ENCODE measurements around the gene PGRMC1. TPM values are rescaled to one million over a fixed set of nuclear protein-coding genes. Genes with fewer than 3 reads are reported as not detected.

The PGRMC1 gene
- total and polyA plus RNA-seq, 4 experiments from 2014 or later = 15.9 to 29.7 (median 19.2) TPM

GRCh38 chrX:119231936-119232445, 4.1 kb upstream of the PGRMC1 start:
- CTCF ChIA-PET (ENCODE audit: partially characterized antibody) = no interaction called here
- DNase-seq = no peak
- H3K36me3 ChIP-seq (ENCODE audit: insufficient read depth, low read length) = no peaks in the 10 kb centered on the region
- no peaks in the 10 kb centered on the region for H3K9me3 ChIP-seq (ENCODE audit: control insufficient read depth in 1 of 2, low read length in 2 of 2)
- intact Hi-C loops (cut with micrococcal nuclease) = no loop called here
- H3K27me3 Mint-ChIP-seq = peaks cover 3 to 6% of the 10 kb centered on the region in 2 donors
- H3K27me3 ChIP-seq (ENCODE audit: insufficient read depth, low read length) = no peaks in the 10 kb centered on the region
- H3K27ac ChIP-seq (ENCODE audit: low read depth, low read length) = no peak overlapping the region
- peaks cover 0 to 2% of the 10 kb centered on the region in 2 donors for H3K36me3 Mint-ChIP-seq
- POLR2A ChIA-PET (ENCODE audit: partially characterized antibody) = no interaction called here
- H3K4me1 Mint-ChIP-seq = peaks cover 0 to 11% (median under 1%) of the 10 kb centered on the region in 4 donors
- no peaks in the 10 kb centered on the region for H3K4me1 ChIP-seq (ENCODE audit: insufficient read depth, low read length)
- no peak overlapping the region for H3K4me3 Mint-ChIP-seq
- peaks cover 0 to 3% (median 0%) of the 10 kb centered on the region in 8 donors for H3K9me3 Mint-ChIP-seq
- no peak overlapping the region for H3K27ac Mint-ChIP-seq
- no peak overlapping the region for H3K4me3 ChIP-seq (ENCODE audit: low read length in 2 of 2)

GRCh38 chrX:119235051-119235511, 1.0 kb upstream of the PGRMC1 start:
- H3K36me3 ChIP-seq (ENCODE audit: insufficient read depth, low read length) = no peaks in the 10 kb centered on the region
- H3K27me3 Mint-ChIP-seq = no peaks in the 10 kb centered on the region
- no peak for DNase-seq
- H3K4me1 Mint-ChIP-seq = peaks cover 8 to 35% (median 15%) of the 10 kb centered on the region in 4 donors
- no peaks in the 10 kb centered on the region for H3K27me3 ChIP-seq (ENCODE audit: insufficient read depth, low read length)
- intact Hi-C loops (cut with micrococcal nuclease) = loop anchor here (5.0 kb wide), 3 partner anchors 162 to 1367 kb away; partner anchors contain the start of genes MCTS1 and SLC25A43
- peak overlapping the region; percentile 82 to 92 (median 90) for H3K4me3 Mint-ChIP-seq
- ChIA-PET CTCF (ENCODE audit: partially characterized antibody) (no interaction called here), POLR2A (ENCODE audit: partially characterized antibody) (no interaction called here)
- peaks cover 0 to 3% (median 0%) of the 10 kb centered on the region in 8 donors for H3K9me3 Mint-ChIP-seq
- H3K36me3 Mint-ChIP-seq = peaks cover 0 to 5% of the 10 kb centered on the region in 2 donors
- peak overlapping the region in 1 of 7 donors; percentile 26 for H3K27ac Mint-ChIP-seq
- H3K9me3 ChIP-seq (ENCODE audit: control insufficient read depth in 1 of 2, low read length in 2 of 2) = no peaks in the 10 kb centered on the region
- H3K4me3 ChIP-seq (ENCODE audit: low read length in 2 of 2) = no peak overlapping the region
- peaks cover 22% of the 10 kb centered on the region for H3K4me1 ChIP-seq (ENCODE audit: insufficient read depth, low read length)
- no peak overlapping the region for H3K27ac ChIP-seq (ENCODE audit: low read depth, low read length)

- Mint-ChIP-seq H3K4me3 (peak overlapping the region; percentile 85 to 92 (median 90)), H3K27me3 (no peaks in the 10 kb centered on the region), H3K27ac (peak overlapping the region; percentile 48 to 91 (median 83)), H3K4me1 (peaks cover 10 to 38% (median 19%) of the 10 kb centered on the region in 4 donors), H3K36me3 (peaks cover 0 to 7% of the 10 kb centered on the region in 2 donors), H3K9me3 (peaks cover 0 to 4% (median 0%) of the 10 kb centered on the region in 8 donors)
- intact Hi-C loops (cut with micrococcal nuclease) = loop anchor here (2.0 to 5.0 kb wide), 5 partner anchors 36 to 1365 kb away; partner anchors contain the start of genes MCTS1, SLC25A43 and SLC25A5
- Histone ChIP-seq H3K4me1 (ENCODE audit: insufficient read depth, low read length) (peaks cover 22% of the 10 kb centered on the region), H3K9me3 (ENCODE audit: control insufficient read depth in 1 of 2, low read length in 2 of 2) (no peaks in the 10 kb centered on the region), H3K4me3 (ENCODE audit: low read length in 2 of 2) (peak overlapping the region; percentile 61 to 68), H3K36me3 (ENCODE audit: insufficient read depth, low read length) (no peaks in the 10 kb centered on the region), H3K27me3 (ENCODE audit: insufficient read depth, low read length) (no peaks in the 10 kb centered on the region), H3K27ac (ENCODE audit: low read depth, low read length) (peak overlapping the region; percentile 52)
- CTCF ChIA-PET (ENCODE audit: partially characterized antibody) = interaction anchor here (1.1 to 1.4 kb wide), 2 partner anchors 29 to 36 kb away, joined by 3 to 5 read pairs; no protein-coding TSS in a partner anchor
- POLR2A ChIA-PET (ENCODE audit: partially characterized antibody) = interaction anchor here (0.8 to 1.4 kb wide), 5 partner anchors 9 to 554 kb away, joined by 3 to 4 read pairs (median 3); partner anchors contain the start of genes NKRF and RPL39
- peak; percentile 8 to 44 (median 13) for DNase-seq
Measured at GRCh38 chrX:119236623-119237561, 807 bp downstream of the PGRMC1 start.

- ChIA-PET CTCF (ENCODE audit: partially characterized antibody) (interaction anchor here (1.1 to 1.4 kb wide), 2 partner anchors 28 to 36 kb away, joined by 3 to 5 read pairs; no protein-coding TSS in a partner anchor), POLR2A (ENCODE audit: partially characterized antibody) (interaction anchor here (0.8 to 1.4 kb wide), 3 partner anchors 8 to 554 kb away, joined by 3 to 4 read pairs (median 3); partner anchors contain the start of gene RPL39)
- H3K4me1 Mint-ChIP-seq = peaks cover 11 to 43% (median 23%) of the 10 kb centered on the region in 4 donors
- H3K9me3 ChIP-seq (ENCODE audit: control insufficient read depth in 1 of 2, low read length in 2 of 2) = no peaks in the 10 kb centered on the region
- H3K4me3 ChIP-seq (ENCODE audit: low read length in 2 of 2) = peak overlapping the region in 1 of 2 donors; percentile 68
- no peak overlapping the region for H3K27ac ChIP-seq (ENCODE audit: low read depth, low read length)
- H3K27me3 ChIP-seq (ENCODE audit: insufficient read depth, low read length) = no peaks in the 10 kb centered on the region
- peaks cover 1 to 13% of the 10 kb centered on the region in 2 donors for H3K36me3 Mint-ChIP-seq
- intact Hi-C loops (cut with micrococcal nuclease) = loop anchor here (2.0 to 5.0 kb wide), 5 partner anchors 35 to 1365 kb away; partner anchors contain the start of genes MCTS1, SLC25A43 and SLC25A5
- no peaks in the 10 kb centered on the region for H3K36me3 ChIP-seq (ENCODE audit: insufficient read depth, low read length)
- peak overlapping the region in 5 of 7 donors; percentile 49 to 91 (median 83) for H3K27ac Mint-ChIP-seq
- H3K9me3 Mint-ChIP-seq = peaks cover 0 to 4% (median 0%) of the 10 kb centered on the region in 8 donors
- DNase-seq = no peak
- peaks cover 22% of the 10 kb centered on the region for H3K4me1 ChIP-seq (ENCODE audit: insufficient read depth, low read length)
- no peaks in the 10 kb centered on the region for H3K27me3 Mint-ChIP-seq
- peak overlapping the region; percentile 85 to 92 (median 90) for H3K4me3 Mint-ChIP-seq
Measured at GRCh38 chrX:119237562-119237942, 1.5 kb downstream of the PGRMC1 start.

GRCh38 chrX:119238557-119238956, 2.5 kb downstream of the PGRMC1 start:
- Histone ChIP-seq H3K36me3 (ENCODE audit: insufficient read depth, low read length) (peaks cover 7% of the 10 kb centered on the region), H3K9me3 (ENCODE audit: control insufficient read depth in 1 of 2, low read length in 2 of 2) (no peaks in the 10 kb centered on the region), H3K27ac (ENCODE audit: low read depth, low read length) (no peak overlapping the region), H3K4me3 (ENCODE audit: low read length in 2 of 2) (no peak overlapping the region), H3K4me1 (ENCODE audit: insufficient read depth, low read length) (peaks cover 22% of the 10 kb centered on the region), H3K27me3 (ENCODE audit: insufficient read depth, low read length) (no peaks in the 10 kb centered on the region)
- H3K27ac Mint-ChIP-seq = no peak overlapping the region
- DNase-seq = no peak
- CTCF ChIA-PET (ENCODE audit: partially characterized antibody) = interaction anchor here (1.4 kb wide), 1 partner anchor 27 kb away, joined by 5 read pairs; no protein-coding TSS in a partner anchor
- H3K36me3 Mint-ChIP-seq = peaks cover 6 to 22% of the 10 kb centered on the region in 2 donors
- peaks cover 11 to 47% (median 23%) of the 10 kb centered on the region in 4 donors for H3K4me1 Mint-ChIP-seq
- POLR2A ChIA-PET (ENCODE audit: partially characterized antibody) = interaction anchor here (0.5 kb wide), 1 partner anchor 8 kb away, joined by 3 read pairs; no protein-coding TSS in a partner anchor
- intact Hi-C loops (cut with micrococcal nuclease) = loop anchor here (5.0 kb wide), 3 partner anchors 159 to 1364 kb away; partner anchors contain the start of genes MCTS1 and SLC25A43
- peak overlapping the region in 1 of 8 donors; percentile 90 for H3K4me3 Mint-ChIP-seq
- H3K27me3 Mint-ChIP-seq = no peaks in the 10 kb centered on the region
- peaks cover 0 to 4% (median 0%) of the 10 kb centered on the region in 8 donors for H3K9me3 Mint-ChIP-seq

GRCh38 chrX:119240356-119240755, 4.3 kb downstream of the PGRMC1 start:
- ChIA-PET POLR2A (ENCODE audit: partially characterized antibody) (no interaction called here), CTCF (ENCODE audit: partially characterized antibody) (no interaction called here)
- Histone ChIP-seq H3K9me3 (ENCODE audit: control insufficient read depth in 1 of 2, low read length in 2 of 2) (no peaks in the 10 kb centered on the region), H3K27ac (ENCODE audit: low read depth, low read length) (no peak overlapping the region), H3K4me1 (ENCODE audit: insufficient read depth, low read length) (peaks cover 22% of the 10 kb centered on the region), H3K27me3 (ENCODE audit: insufficient read depth, low read length) (no peaks in the 10 kb centered on the region), H3K4me3 (ENCODE audit: low read length in 2 of 2) (no peak overlapping the region), H3K36me3 (ENCODE audit: insufficient read depth, low read length) (peaks cover 13% of the 10 kb centered on the region)
- Mint-ChIP-seq H3K4me1 (peaks cover 11 to 46% (median 23%) of the 10 kb centered on the region in 4 donors), H3K4me3 (no peak overlapping the region), H3K27ac (no peak overlapping the region), H3K36me3 (peaks cover 8 to 36% of the 10 kb centered on the region in 2 donors), H3K9me3 (peaks cover 0 to 2% (median 0%) of the 10 kb centered on the region in 8 donors), H3K27me3 (no peaks in the 10 kb centered on the region)
- intact Hi-C loops (cut with micrococcal nuclease) = no loop called here
- DNase-seq = no peak

All from CD4-positive, alpha-beta memory T cell (primary cell).